MM.1S (cell line): ENCODE data around the gene FRMD4B.

Experiments
- EZH2 ChIP-seq: fragments of 300-600 bp; sonication (generic); optimal IDR thresholded peaks from 2 replicates; pipeline ENCODE3; 2017; ENCODE audit warnings: low read depth, mild to moderate bottlenecking, antibody characterized with exemption, low read length, mixed read lengths
- EZH2phosphoT487 ChIP-seq: fragments of 300-600 bp; sonication (generic); IDR thresholded peaks from 2 replicates; pipeline ENCODE4 v1.6.1; 2018; ENCODE audit warnings: antibody characterized with exemption, low read length
- TF ChIP-seq, protein P1 (sequence below): fragments of 300-600 bp; sonication (generic); IDR thresholded peaks from 2 replicates; pipeline ENCODE4 v1.5.1; 2016; ENCODE audit warnings: antibody characterized with exemption, low read length, mixed read lengths

DNA sequence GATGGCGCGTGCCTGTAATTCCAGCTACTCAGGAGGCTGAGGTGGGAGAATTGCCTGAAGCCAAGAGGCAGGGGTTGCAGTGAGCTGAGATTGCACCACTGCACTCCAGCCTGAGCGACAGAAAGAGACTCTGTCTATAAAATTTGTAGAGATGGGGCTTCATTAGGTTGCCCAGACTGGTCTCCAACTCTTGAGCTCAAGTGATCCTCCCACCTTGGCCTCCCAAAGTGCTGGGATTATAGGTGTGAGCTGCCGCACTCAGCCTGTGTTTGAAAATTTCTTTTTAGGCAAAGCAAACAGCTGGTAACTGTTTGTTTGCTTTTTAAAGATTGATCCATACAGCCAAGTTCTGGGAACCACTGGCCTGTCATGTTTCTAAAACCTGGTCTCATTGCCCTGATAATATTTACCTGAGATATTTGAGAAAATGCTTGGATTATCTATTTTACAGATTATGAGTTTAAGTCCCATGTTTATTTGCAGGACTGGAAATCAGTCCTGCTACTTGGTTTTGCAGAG is 199.3 kb downstream of the FRMD4B start:
- TF ChIP-seq EZH2 (no peak), EZH2phosphoT487 (no peak)
- TF ChIP-seq, protein P1, sequence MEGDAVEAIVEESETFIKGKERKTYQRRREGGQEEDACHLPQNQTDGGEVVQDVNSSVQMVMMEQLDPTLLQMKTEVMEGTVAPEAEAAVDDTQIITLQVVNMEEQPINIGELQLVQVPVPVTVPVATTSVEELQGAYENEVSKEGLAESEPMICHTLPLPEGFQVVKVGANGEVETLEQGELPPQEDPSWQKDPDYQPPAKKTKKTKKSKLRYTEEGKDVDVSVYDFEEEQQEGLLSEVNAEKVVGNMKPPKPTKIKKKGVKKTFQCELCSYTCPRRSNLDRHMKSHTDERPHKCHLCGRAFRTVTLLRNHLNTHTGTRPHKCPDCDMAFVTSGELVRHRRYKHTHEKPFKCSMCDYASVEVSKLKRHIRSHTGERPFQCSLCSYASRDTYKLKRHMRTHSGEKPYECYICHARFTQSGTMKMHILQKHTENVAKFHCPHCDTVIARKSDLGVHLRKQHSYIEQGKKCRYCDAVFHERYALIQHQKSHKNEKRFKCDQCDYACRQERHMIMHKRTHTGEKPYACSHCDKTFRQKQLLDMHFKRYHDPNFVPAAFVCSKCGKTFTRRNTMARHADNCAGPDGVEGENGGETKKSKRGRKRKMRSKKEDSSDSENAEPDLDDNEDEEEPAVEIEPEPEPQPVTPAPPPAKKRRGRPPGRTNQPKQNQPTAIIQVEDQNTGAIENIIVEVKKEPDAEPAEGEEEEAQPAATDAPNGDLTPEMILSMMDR: no peak
